Activated CD4-positive, alpha-beta T cell treated with anti-CD3 and anti-CD28 coated beads, Interleukin-2, amount 50 U/mL, for 24 hours (primary cell): ENCODE data around the gene SAP30L.

Source experiments
- DNase-seq, 2 donors: peaks; one replicate each; pipeline ENCODE4 v3.0.0-alpha.2; 2020; ENCODE audit warnings: low read depth in 1 of 2, low spot score in 1 of 2

SAP30L gene

DNA sequence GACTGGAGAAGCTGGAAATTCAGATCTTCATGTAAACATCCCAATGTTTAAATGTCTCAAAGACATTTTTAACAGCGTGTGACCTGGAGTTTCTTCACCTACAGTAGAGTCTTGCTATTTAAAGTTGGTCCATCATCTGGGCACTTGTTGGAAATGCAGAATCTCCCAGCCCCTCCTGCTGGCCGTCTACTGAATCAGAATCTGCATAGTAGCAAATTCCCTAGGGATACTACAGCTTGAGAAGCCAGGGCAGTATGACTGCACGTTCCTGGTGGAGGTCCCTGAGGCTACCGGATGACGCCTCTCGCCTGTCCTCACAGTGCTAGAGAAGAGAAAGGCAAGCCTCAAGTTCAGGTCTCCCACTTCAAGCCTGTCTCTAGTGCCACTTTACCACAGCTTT, 15.7 kb downstream of the SAP30L start:
- DNase-seq, result no peak

DNA sequence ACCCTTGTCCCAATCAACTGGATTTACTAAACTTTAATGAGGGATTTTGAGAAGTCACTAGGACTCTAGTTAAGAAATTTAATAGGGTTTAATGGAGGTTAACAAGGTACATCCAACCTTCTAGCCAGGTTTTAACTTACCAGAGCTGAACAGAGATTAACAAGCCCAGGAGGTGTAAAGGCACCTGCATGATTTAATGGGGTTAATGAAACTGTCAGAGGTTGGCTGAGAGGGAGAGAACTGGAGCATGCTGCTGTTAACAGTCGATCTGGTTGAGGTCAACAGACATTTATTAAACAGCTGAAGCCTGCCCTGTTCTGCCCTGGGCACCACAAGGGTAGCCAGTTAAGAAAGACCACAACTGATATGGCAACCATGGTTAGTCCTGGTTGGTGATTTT, 18.6 kb downstream of the SAP30L start:
- DNase-seq, result no peak

DNA sequence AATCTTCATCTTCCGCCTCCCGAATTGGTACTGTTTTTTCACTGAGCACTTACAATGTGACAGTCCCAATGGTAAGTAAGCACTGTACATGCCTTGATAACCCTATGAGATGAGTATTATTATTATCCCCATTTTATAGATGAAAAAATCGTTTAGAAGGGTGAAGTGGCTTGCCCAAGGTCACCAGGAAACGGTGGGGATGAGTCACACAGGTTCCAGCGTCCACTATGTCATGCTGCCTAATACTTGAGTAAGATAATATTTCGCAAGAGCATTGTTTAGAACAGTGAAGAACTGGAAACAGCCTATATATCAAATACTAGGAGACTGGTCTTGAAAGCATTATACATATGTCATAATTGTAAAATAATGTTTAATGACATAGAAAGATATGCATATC, 19.4 kb downstream of the SAP30L start:
- no peak for DNase-seq

DNA sequence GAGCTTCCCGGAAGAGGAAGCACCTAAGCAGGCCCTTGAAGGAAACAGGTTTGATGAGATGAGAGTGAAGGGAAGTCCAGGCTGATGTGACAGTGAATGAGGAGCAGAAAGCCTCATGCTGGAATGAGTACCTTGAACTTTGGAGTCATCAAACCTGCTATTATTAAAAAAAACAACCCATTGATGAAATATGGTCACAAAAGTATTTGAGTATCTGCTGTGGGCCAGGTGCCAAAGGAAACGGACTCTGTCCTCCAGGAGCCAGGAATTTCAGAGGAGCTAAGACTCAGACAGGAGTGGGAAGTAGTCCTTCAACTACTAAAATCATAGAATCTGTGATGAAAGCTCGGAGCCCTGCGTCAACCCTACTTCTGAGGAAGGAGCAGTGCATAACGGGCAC, 20.4 kb downstream of the SAP30L start:
- DNase-seq, result no peak

DNA sequence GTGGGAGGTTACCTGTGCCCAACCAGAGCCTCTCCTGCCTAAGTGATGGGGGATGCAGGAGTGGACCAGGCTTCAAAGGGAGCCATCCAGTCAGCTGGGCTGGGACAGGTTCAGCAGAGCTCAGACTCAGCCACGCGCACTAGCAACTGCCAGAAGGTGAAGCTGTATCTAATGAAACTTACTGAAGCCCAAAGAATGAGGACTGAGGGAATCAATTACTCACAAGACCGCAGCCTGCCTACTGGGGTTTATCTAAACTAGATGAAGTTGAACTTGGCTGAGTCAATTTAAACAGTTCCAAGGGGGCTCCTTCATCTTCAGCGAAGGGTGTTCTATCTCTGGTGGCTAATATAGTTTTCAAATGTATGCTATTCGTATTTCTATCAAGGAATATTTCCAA, 20.9 kb downstream of the SAP30L start:
- DNase-seq, result no peak

DNA sequence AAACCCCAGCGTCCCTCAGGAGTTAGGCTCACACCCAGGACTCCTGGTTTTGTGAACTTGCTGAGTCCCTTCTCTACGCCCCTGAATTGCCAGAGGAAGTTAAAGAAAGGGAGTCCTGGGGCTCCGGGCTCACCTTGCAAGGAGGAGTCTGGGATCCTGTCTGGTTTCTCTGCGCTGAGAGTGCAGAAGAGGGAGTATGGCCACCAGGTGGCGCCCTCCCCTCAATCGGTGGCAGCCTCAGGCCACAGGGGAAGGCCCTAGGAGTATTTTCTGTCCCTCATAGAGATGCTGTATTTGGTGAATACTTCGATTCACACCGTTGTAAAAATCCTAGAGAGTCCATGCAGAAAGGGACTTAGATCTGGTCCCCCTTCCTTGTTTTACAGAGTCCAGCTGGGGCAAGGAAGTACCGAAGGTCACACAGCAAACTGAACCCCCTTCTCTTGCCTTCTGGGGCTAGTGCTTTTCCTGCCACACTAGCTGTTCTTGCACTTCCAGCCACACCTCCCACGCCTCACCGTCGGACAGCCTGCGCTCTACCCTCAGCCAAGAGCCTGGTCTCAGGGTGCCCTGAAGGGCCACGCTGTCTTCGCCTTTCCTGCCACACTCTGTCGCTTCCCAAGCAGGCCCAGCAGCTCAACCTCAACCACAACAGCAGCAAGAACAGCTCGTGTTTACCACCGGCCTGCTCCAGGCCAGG, 22.0 kb downstream of the SAP30L start:
- peak; percentile 66 to 69 for DNase-seq

DNA sequence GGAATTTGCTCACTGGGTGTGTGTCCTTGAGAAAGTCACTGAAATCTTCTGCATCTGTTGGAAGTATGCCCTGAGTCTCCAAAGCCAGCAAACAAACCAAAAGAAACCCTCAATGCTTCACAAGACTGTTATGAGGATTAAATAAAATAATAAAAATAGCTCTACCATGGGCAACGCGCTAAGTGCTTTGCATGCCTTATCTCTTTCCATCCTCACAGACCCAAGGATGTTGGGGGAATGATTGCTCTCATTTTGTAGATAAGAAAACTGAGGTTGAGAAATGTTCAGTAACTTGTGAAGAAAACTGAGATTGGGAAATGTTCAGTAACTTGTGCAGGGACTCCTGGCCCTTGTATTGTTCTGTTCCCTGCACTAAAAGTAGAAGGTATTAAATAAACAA, 24.3 kb downstream of the SAP30L start:
- DNase-seq, result no peak

DNA sequence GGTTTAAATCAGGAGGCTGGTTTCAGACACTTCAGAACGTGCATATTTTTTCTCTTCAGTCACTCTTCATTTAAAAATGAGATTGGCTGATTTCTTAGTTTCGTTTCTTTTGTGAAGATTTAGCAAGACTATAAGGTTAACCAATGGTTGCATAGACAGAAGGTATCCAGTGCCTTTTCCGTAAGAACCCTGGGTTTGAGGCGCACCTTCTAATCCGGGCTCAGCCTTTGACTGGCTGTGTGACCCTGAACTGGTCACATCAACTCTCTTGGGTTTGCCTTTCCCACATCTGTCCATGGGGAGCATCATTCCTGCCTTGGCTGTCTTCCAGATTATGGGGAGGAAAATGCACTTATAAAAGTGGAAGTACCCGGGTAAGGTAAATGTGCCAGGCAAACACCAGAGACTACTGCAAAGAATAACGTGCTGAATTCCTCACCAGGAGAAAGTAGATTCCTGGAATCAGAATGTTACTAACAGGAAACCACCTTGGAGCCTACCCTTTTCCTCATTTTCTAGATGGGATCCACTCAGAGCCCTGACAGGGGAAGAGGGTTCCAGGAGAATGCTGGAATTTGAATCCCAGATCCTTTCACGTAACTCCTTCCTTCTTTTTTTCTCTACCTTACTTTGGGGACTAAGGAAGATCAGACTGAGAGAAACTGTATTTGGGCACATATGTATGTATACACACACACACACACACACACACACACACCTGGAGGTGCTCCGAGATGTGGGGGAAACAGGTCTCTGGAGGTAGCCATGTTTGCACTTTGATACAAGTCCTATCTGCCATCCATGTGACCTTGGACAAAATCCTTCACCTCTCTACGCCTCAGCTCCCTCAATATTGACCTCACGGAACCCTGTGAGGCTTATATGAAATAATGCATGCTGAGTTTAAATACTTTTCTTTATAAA, 25.4 kb downstream of the SAP30L start:
- no peak for DNase-seq

DNA sequence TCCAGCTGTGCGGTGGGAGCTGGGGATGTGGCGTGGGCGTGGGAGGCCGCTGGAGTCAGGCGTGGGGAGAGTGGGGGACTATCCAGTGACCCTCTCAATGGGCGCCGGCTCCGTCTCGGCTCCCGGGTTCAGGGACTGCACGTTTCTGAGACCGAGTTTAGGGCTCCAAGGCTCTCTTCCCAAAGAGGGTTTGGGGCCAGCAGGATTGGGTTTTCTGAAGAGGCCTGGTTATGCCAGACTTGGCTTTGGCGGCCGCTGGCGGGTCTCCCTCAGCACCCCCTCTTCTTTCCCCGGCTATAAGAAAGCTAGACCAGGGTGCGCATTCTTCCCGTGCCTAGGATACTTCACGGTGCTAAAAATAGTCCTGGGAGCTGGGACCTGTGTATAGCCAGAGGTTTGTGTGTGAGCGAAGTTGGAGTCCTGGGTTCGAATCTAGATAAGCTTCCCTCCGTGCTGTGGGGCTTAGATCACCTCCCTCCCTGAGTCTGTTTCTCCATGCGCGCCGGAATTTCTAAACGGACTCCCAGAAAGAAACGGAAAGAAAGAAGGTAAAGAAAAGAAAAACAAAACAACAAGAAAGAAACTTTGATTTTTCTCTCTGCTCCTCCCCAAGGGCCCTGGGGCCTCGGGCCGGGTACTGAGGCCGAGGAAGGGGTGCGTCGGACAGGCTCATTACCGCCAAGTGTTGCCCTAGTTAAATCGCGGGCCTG, 27.2 kb downstream of the SAP30L start:
- no peak for DNase-seq

DNA sequence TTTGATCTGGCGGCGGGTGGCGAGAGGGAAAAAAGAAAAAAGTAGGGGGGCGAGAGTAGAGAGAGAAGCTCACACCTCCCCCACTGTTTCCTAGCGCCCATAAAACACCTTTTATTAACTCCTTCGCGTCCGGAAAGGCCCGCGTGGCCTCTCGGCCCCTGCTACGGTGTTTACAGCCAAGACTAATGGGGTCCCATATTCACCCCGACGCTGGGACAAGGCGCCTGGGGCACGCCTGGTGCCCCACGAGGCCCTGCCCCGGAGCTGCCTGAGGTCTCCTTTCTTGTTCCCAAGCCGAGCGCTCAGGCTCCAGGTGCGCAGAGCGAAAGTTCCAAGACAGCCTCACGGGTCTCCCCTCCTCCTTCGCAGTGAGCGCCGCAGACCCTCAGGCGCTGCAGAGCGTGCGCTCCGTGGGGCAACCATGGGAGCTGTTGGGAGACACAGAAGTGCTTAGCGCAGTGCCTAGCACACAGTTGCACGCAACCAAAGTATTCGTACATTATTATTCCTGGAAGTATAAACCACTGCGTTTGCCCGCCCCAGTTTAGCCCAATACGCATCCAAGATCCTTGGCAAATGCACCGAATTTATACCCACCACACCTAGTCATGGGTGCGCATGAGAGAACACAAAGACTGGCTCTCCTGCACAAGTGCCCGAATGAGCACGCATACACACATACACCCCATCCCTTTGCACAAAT, 27.9 kb downstream of the SAP30L start:
- no peak for DNase-seq

DNA sequence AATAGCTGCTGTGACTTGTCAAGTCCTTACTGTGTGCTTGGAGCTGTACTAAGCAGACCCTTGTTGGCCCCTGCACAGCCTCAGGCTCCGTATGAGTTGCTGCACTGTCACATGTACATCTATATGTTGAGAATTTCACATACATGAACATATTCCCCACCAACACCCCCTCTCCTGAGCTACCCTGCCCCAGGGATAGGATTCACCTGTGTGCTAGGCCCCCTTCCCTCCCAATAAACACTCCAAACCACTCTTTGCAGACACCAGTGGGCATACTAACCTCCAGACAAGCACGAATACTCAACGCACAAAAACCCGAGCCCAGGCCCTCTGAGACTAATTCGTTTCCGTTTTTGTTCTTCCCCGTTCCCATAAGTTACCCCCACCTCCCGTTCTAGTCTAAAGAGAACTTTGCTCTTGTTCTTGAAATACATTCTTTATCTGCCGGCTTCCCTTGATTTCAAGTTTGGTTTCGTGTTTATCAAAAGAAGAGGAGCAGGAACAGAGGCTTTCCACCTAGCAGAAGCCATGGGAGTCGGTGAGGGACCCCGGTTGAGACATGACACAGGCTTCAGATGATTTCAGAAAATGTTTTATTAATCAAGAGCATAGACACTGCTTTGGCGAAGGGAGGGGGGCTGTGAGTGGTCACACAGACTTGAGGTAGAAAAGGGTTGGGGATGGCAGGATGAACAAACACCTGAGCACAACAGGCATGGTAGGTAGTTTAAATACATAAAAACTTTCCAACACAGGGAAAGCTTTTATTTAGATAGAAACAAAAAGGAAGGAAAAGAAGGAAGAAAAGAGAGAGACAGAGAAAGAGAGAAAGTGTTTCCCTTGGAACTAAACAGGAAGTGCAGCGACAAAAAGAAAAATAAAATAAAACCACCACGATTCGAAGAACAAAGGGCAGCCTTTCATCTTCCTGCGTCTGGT, 28.9 kb downstream of the SAP30L start:
- no peak for DNase-seq

DNA sequence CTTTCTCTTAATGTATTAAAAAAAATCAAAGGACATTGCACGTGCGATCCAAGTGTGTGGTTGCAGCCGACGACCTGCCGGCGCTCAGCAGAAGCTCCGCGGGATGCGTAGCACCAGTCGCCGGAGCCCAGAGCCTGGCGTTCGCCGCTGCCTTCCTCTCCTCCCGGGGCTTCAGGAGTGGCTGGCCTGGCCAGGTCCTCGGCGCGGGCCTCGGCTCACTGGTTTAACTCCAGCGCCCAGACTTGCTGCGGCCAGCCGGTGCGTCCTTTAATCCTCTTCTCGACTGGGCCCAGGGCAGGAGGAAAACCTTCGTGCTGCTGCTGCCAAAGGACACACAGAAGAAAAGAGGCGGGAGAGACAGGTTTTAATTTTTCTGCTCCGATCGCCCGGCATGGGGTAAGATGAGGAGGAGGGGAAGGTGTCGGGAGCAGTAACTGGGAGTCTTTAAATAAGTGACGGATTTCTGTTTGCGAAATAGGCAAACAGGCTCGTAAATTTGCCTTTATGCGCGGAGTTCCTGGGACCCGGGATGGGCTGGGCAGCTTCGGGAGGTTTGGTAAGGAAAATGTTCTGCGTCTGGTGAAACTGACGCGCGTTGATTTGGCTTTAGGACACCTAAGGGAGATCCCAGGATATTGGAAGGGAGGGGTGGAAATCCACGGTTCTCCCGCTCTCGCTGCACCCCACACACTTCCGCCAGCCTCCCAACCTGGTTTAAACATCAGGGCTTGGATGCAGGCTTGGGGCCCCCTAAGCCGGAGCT, 30.0 kb downstream of the SAP30L start:
- no peak for DNase-seq

DNA sequence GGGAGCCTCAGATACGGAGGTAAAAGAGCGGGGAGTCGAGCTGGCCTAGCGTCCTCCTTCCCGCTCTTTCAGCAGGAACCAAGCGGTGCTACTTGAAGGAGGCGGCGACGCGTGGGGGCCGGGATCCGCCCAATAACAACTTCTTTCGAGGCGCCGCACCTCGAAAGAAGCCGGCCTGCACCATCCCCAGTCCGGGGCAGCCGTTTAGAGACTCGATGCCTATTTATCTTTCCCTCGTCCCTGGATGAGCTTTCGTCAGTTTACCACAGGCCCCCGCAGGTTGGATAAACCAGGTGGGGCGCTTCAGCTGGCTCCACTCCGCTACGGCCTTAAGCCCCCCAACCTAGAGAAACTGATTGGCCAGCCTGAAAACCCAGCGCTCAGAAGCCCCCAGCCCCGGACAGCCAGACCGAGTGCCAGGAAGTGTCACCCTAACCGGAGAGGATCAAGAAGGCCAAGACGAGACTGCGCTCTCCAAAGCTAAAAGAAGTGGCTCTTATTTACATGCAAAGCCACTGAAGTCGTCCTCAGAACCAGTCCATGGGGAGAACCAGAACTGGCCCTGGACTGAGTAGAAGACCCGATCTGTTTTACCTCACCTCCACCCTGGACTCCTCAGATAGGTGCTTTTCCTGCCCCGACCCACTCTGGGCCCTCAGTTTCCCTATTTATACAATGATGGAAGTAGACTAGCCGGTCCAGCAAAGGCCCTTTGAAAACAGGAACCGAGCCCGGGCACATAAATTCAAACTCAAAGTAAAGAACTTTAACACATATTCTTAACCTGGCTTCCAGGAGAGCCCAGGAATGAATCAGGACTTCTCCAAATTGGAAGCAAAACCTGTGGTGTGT, 30.8 kb downstream of the SAP30L start:
- DNase-seq, result no peak

DNA sequence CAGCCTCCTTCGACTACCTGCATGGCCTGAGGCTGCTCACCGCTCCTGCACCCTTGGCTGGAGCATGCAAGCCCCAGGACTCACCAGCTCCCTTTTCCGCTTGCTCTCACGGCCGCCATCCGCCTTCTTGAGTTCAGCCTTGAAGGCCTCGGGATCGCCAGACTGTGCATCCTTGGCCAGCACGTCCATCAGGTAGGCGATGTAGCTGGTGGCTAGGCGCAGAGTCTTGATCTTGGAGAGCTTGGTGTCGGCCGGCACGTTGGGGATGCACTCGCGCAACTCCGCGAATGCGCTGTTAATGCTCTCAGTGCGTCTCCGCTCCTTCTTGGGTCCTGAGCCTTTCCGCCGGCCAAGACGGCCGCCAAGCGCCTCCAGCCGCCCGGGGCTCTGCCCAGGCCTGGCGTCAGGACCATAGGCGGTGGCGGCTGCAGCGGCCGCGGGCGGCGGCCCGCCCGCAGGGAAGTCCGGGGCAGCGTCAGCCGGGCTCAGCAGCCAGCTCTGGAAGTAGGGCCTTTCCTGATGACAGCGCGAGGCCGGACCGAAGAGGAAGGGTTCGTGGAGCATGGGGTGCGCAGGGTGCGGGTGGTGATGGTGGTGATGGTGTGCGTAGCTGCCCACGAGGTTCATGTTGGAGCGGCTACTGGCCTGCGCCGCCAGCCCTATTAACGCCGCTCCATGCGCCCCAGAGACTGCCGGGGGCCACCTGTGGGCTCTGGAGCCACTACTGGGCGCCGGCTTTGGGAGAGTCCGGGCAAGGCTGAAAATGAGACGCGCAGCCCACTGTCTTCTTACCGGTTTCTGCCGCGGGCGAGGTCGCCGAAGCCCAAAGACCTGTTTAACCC, 31.8 kb downstream of the SAP30L start:
- DNase-seq, result no peak

DNA sequence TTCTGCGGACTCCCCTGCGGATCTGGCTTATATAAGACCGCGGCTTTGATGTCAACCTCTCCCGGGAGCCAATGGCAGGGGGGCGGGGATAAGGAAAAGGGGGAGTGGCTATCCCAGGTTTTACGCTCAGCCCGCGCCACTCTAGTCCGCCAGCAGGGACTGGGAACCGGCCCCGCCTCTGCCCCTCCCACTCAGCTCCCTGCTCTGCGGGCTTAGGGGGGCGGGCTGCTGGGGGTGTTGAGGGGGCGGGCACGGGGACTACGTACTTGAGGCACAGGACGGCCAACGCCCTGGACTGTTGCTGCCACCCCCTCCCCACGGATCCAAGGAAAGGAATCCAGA, 32.4 kb downstream of the SAP30L start, which contains the start of gene HAND1:
Gene HAND1 (minus strand): TSS at position 4 of the 342 bp plus-strand sequence. CDS start 219 bp downstream, outside the sequence.
- DNase-seq, result no peak

DNA sequence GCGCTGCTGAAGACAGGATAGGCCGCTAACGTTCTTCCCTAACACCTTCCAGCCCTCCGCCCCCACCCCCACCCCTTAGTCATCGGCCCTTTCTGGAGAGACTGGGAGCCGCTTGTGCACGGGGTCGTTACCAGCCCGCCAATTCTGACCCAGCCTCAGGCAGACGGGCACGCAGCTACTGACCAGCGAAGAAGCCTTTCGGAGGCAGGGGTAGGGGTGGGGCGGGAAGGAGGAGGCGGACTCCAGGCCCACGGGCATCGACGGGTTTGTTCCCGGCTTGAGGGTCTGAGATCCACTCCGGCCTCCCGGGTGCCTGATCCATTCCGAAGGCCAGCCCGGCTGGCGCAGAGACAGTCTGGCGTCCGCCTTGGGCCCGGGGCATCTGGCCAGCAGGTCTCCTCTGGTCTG, 33.0 kb downstream of the SAP30L start:
- no peak for DNase-seq

DNA sequence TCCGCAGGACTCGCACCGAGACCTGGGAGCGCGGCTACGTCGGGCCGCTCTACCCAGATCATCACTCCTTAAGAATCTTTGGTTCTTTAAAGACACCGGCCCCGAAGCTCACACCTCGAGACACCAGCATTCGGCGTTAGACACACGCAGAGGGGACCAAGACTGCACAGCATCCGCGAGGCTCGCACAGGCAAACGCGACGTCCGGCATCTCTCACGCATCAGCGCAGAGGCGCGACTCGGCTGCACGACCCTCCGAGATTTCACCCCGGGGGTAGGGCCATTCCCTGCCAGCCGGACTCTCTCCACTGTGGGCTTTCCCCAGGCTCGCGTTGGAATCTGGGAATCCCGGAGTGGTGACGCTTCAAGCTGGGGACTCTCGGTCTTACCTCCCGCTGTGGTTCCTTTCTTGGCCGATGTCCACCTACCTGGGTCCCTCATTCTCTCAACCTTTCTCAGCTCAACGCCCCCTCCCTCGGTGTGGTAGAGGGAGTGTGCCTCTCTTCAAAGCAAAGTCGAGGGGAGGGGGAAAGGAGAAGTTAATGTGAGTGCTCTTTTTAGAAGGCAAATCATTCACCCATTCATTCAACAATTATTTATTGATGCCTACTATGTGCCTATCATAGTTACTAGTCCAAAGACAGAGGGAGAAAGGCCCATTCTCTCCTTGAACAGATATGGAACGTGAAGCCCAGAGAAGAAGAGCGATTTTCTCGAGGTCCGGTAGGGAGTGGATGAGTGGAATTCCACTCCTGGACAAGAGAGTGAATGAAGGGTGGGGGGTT, 33.6 kb downstream of the SAP30L start:
- DNase-seq, result no peak
